ENCODE results near the gene KRT16.

DNA sequence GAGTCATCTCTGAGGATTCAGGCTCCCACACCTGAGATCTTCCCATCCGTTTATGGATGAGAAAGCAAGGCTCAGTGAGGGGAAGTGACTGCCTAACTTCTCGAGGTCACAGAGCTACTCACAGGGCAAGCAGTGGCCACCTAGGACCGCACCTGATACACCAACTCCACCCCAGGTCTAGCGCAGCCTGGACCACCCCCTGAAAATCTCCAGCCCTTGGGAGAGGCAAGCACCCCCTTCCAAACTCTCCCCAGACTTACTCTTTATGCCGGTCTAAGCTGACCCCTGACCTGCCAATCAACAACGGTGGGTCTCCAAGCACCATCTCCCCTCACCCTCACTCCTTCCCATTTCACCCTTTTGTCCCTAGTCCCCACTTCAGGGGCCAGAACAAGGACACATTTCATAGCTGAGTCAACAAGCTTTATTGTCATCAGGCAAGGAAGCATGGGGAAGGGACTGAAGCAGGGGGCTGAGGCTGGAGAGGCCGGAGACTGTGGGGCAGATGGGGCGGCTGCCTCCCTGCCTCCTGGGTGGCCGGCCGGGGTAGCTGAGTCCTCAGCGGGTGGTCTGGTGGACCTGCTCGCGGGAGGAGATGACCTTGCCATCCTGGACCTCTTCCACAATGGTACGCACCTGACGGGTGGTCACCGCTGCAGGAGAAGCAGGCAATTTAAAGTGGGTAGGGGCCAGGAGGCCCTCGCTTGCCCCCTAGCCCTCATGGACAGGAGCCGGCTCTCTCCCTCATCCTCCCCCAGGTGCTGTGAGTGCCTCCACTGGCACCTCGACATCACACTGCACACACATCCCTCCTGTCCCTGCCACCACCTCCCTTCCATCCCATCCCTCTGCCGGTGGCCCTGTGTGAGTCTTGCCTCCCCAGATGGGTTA is 6.7 kb upstream of the KRT16 start:
- no peak for TF ChIP-seq POLR2A (IDR thresholded peaks at IDR 0.05; ENCODE audit: low read length)
- TF ChIP-seq GATA1 (IDR thresholded peaks at IDR 0.05; ENCODE audit: low read depth, low read length), result no peak

Data from erythroblast (primary cell).